Measurements from ENCODE around the gene UTP14C. TPM values are rescaled to one million over a fixed set of nuclear protein-coding genes. Genes with fewer than 3 reads are reported as not detected.

The UTP14C gene, protein sequence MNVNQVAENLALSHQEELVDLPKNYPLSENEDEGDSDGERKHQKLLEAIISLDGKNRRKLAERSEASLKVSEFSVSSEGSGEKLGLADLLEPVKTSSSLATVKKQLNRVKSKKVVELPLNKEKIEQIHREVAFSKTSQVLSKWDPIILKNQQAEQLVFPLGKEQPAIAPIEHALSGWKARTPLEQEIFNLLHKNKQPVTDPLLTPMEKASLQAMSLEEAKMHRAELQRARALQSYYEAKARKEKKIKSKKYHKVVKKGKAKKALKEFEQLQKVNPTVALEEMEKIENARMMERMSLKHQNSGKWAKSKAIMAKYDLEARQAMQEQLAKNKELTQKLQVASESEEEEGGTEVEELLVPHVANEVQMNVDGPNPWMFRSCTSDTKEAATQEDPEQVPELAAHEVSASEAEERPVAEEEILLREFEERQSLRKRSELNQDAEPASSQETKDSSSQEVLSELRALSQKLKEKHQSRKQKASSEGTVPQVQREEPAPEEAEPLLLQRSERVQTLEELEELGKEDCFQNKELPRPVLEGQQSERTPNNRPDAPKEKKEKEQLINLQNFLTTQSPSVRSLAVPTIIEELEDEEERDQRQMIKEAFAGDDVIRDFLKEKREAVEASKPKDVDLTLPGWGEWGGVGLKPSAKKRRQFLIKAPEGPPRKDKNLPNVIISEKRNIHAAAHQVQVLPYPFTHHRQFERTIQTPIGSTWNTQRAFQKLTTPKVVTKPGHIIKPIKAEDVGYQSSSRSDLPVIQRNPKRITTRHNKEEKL
- 6.1 TPM for polyA plus RNA-seq (2013)

DNA sequence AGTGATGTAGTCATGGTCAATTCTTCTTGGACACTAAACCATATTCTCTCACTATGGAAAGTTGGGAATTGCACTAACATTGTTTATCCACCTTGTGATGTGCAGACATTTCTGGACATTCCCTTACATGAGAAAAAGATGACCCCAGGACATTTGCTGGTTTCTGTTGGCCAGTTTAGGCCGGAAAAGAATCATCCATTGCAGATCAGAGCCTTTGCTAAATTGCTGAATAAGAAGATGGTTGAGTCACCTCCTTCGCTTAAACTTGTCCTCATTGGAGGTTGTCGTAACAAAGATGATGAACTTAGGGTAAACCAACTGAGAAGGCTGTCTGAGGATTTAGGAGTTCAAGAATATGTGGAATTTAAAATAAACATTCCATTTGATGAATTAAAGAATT lies at the start of gene UTP14C:
Gene UTP14C (plus strand): TSS at position 211 of the 400 bp plus-strand sequence. CDS start 4,114 bp downstream, outside the sequence.
- ChIA-PET CTCF (no interaction called here), POLR2A (interaction anchor here (0.7 kb wide), 1 partner anchor 11 kb away, joined by 3 read pairs; no protein-coding TSS in a partner anchor)
- Histone ChIP-seq H3K27me3 (replicated peaks in 2 of 5; ENCODE audit: control insufficient read depth in 4 of 5, insufficient read depth in 5 of 5, low read length in 4 of 5) (no peaks in the 10 kb centered on the region), H3K4me1 (ENCODE audit: control extremely low read depth in 1 of 4, control insufficient read depth in 4 of 4, insufficient read depth in 4 of 4, low read length in 3 of 4) (no peaks in the 10 kb centered on the region), H3K36me3 (ENCODE audit: control insufficient read depth in 4 of 4, insufficient read depth in 4 of 4, low read length in 3 of 4) (peaks cover 25 to 87% (median 60%) of the 10 kb centered on the region in 4 experiments), H3K9me3 (ENCODE audit: control extremely low read depth in 1 of 5, control insufficient read depth in 4 of 5, insufficient read depth in 2 of 5, low read depth in 1 of 5, low read length in 4 of 5) (peaks cover 0 to 24% (median 8%) of the 10 kb centered on the region in 5 experiments), H3K4me3 (ENCODE audit: control insufficient read depth in 1 of 7, extremely low read depth in 1 of 7, insufficient read depth in 4 of 7, low read depth in 2 of 7, low read length in 6 of 7) (no peak within 1 kb of the TSS), H3K27ac (ENCODE audit: insufficient read depth in 1 of 2, low read depth in 1 of 2, low read length in 2 of 2, poor library complexity in 1 of 2, severe bottlenecking in 2 of 2) (no peak within 1 kb of the TSS)
- no peak for DNase-seq
- WGBS (ENCODE audit: insufficient coverage): 97% methylated on average over 3 of the region's 3 CpGs

DNA sequence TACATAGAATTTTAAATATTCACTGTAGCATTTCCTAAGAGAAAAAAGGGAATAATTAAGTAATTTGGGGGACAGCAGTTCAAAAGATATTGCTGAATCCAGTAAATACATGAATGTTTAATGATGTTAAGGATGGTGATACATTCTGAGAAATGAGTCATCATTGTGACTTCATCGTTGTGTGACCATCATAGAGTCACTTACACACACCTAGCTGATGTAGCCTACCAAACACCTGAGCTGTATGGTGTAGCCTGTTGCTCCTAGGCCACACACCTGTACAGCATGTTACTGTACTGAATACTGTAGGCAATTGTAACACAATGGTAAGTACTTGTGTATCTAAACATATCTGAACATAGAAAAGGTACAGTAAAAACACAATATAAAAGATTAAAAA lies 48.1 kb upstream of the UTP14C start:
- ChIA-PET POLR2A (interaction anchor here (0.7 kb wide), 1 partner anchor 161 kb away, joined by 6 read pairs; no protein-coding TSS in a partner anchor), CTCF (interaction anchor here (1.8 to 3.1 kb wide), 2 partner anchors 15 kb away, joined by 4 to 8 read pairs; no protein-coding TSS in a partner anchor)
- H3K27ac ChIP-seq (ENCODE audit: insufficient read depth in 1 of 2, low read depth in 1 of 2, low read length in 2 of 2, poor library complexity in 1 of 2, severe bottlenecking in 2 of 2): no peak overlapping the region

GRCh38 chr13:51976890-51977289 lies 47.6 kb upstream of the UTP14C start:
- 100% methylated on average over 3 of the region's 5 CpGs for WGBS (ENCODE audit: insufficient coverage)
- H3K4me3 ChIP-seq (ENCODE audit: control insufficient read depth in 1 of 7, extremely low read depth in 1 of 7, insufficient read depth in 4 of 7, low read depth in 2 of 7, low read length in 6 of 7): no peak overlapping the region
- peaks cover 0 to 1% (median 0%) of the 10 kb centered on the region in 5 experiments for H3K9me3 ChIP-seq (ENCODE audit: control extremely low read depth in 1 of 5, control insufficient read depth in 4 of 5, insufficient read depth in 2 of 5, low read depth in 1 of 5, low read length in 4 of 5)
- no peak for DNase-seq
- ChIA-PET CTCF (interaction anchor here (3.1 kb wide), 1 partner anchor 16 kb away, joined by 8 read pairs; no protein-coding TSS in a partner anchor), POLR2A (interaction anchor here (0.7 kb wide), 1 partner anchor 161 kb away, joined by 6 read pairs; no protein-coding TSS in a partner anchor)
- H3K27ac ChIP-seq (ENCODE audit: insufficient read depth in 1 of 2, low read depth in 1 of 2, low read length in 2 of 2, poor library complexity in 1 of 2, severe bottlenecking in 2 of 2): no peak overlapping the region
- peaks cover 0 to 1% (median 0%) of the 10 kb centered on the region in 4 experiments for H3K4me1 ChIP-seq (ENCODE audit: control extremely low read depth in 1 of 4, control insufficient read depth in 4 of 4, insufficient read depth in 4 of 4, low read length in 3 of 4)
- no peaks in the 10 kb centered on the region for H3K27me3 ChIP-seq (replicated peaks in 2 of 5; ENCODE audit: control insufficient read depth in 4 of 5, insufficient read depth in 5 of 5, low read length in 4 of 5)
- peaks cover 0 to 11% (median 0%) of the 10 kb centered on the region in 4 experiments for H3K36me3 ChIP-seq (ENCODE audit: control insufficient read depth in 4 of 4, insufficient read depth in 4 of 4, low read length in 3 of 4)

More for the DNA sequence above, 48.1 kb upstream of the UTP14C start:
- peaks cover 0 to 11% (median 0%) of the 10 kb centered on the region in 4 experiments for H3K36me3 ChIP-seq (ENCODE audit: control insufficient read depth in 4 of 4, insufficient read depth in 4 of 4, low read length in 3 of 4)
- peaks cover 0 to 1% (median 0%) of the 10 kb centered on the region in 5 experiments for H3K9me3 ChIP-seq (ENCODE audit: control extremely low read depth in 1 of 5, control insufficient read depth in 4 of 5, insufficient read depth in 2 of 5, low read depth in 1 of 5, low read length in 4 of 5)
- no peak for DNase-seq
- 80% methylated on average over 1 of the region's 1 CpG for whole genome bisulfite sequencing (ENCODE audit: insufficient coverage)
- peaks cover 0 to 5% (median 0%) of the 10 kb centered on the region in 4 experiments for H3K4me1 ChIP-seq (ENCODE audit: control extremely low read depth in 1 of 4, control insufficient read depth in 4 of 4, insufficient read depth in 4 of 4, low read length in 3 of 4)
- no peaks in the 10 kb centered on the region for H3K27me3 ChIP-seq (replicated peaks in 2 of 5; ENCODE audit: control insufficient read depth in 4 of 5, insufficient read depth in 5 of 5, low read length in 4 of 5)
- no peak overlapping the region for H3K4me3 ChIP-seq (ENCODE audit: control insufficient read depth in 1 of 7, extremely low read depth in 1 of 7, insufficient read depth in 4 of 7, low read depth in 2 of 7, low read length in 6 of 7)

DNA sequence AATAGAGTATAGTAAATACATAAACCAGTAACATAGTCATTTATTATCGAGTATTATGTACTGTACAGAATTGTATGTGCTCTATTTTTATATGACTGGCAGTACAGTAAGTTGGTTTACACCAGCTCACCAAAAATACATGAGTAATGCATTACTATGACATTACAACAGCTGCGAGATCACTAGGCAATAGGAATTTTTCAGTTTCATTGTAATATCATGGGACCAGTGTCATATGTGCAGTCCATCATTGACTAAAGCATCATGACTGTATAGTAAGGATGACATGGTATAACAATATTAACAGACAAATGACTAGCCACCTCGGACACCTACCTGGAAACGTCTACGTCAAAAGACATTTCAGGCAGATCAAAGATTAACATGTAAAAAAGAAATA lies 46.9 kb upstream of the UTP14C start:
- no peaks in the 10 kb centered on the region for H3K27me3 ChIP-seq (replicated peaks in 2 of 5; ENCODE audit: control insufficient read depth in 4 of 5, insufficient read depth in 5 of 5, low read length in 4 of 5)
- H3K36me3 ChIP-seq (ENCODE audit: control insufficient read depth in 4 of 4, insufficient read depth in 4 of 4, low read length in 3 of 4): peaks cover 0 to 9% (median 0%) of the 10 kb centered on the region in 4 experiments
- H3K9me3 ChIP-seq (ENCODE audit: control extremely low read depth in 1 of 5, control insufficient read depth in 4 of 5, insufficient read depth in 2 of 5, low read depth in 1 of 5, low read length in 4 of 5): peaks cover 0 to 1% (median 0%) of the 10 kb centered on the region in 5 experiments
- no peak overlapping the region for H3K27ac ChIP-seq (ENCODE audit: insufficient read depth in 1 of 2, low read depth in 1 of 2, low read length in 2 of 2, poor library complexity in 1 of 2, severe bottlenecking in 2 of 2)
- DNase-seq: no peak
- POLR2A ChIA-PET: no interaction called here
- H3K4me3 ChIP-seq (ENCODE audit: control insufficient read depth in 1 of 7, extremely low read depth in 1 of 7, insufficient read depth in 4 of 7, low read depth in 2 of 7, low read length in 6 of 7): no peak overlapping the region
- no peaks in the 10 kb centered on the region for H3K4me1 ChIP-seq (ENCODE audit: control extremely low read depth in 1 of 4, control insufficient read depth in 4 of 4, insufficient read depth in 4 of 4, low read length in 3 of 4)
- WGBS (ENCODE audit: insufficient coverage): 100% methylated on average over 1 of the region's 5 CpGs
- CTCF ChIA-PET: interaction anchor here (1.3 to 3.1 kb wide), 2 partner anchors 16 to 22 kb away, joined by 3 to 8 read pairs; no protein-coding TSS in a partner anchor

- peaks cover 0 to 6% (median 0%) of the 10 kb centered on the region in 5 experiments for H3K9me3 ChIP-seq (ENCODE audit: control extremely low read depth in 1 of 5, control insufficient read depth in 4 of 5, insufficient read depth in 2 of 5, low read depth in 1 of 5, low read length in 4 of 5)
- H3K4me1 ChIP-seq (ENCODE audit: control extremely low read depth in 1 of 4, control insufficient read depth in 4 of 4, insufficient read depth in 4 of 4, low read length in 3 of 4): no peaks in the 10 kb centered on the region
- POLR2A ChIA-PET: no interaction called here
- WGBS (ENCODE audit: insufficient coverage): 76% methylated on average over 4 of the region's 5 CpGs
- H3K4me3 ChIP-seq (ENCODE audit: control insufficient read depth in 1 of 7, extremely low read depth in 1 of 7, insufficient read depth in 4 of 7, low read depth in 2 of 7, low read length in 6 of 7): no peak overlapping the region
- no peak for DNase-seq
- H3K27ac ChIP-seq (ENCODE audit: insufficient read depth in 1 of 2, low read depth in 1 of 2, low read length in 2 of 2, poor library complexity in 1 of 2, severe bottlenecking in 2 of 2): no peak overlapping the region
- CTCF ChIA-PET: interaction anchor here (0.8 to 1.3 kb wide), 2 partner anchors 20 to 148 kb away, joined by 3 read pairs; no protein-coding TSS in a partner anchor
- no peaks in the 10 kb centered on the region for H3K27me3 ChIP-seq (replicated peaks in 2 of 5; ENCODE audit: control insufficient read depth in 4 of 5, insufficient read depth in 5 of 5, low read length in 4 of 5)
- H3K36me3 ChIP-seq (ENCODE audit: control insufficient read depth in 4 of 4, insufficient read depth in 4 of 4, low read length in 3 of 4): peaks cover 0 to 7% (median 0%) of the 10 kb centered on the region in 4 experiments
Measured at GRCh38 chr13:51978796-51979556, 45.5 kb upstream of the UTP14C start.

- WGBS (ENCODE audit: insufficient coverage): no CpG with 5 or more reads among the region's 4 CpGs
Measured at GRCh38 chr13:51980908-51981307, 43.6 kb upstream of the UTP14C start.

More at GRCh38 chr13:51980908-51981307, 43.6 kb upstream of the UTP14C start:
- Histone ChIP-seq H3K9me3 (ENCODE audit: control extremely low read depth in 1 of 5, control insufficient read depth in 4 of 5, insufficient read depth in 2 of 5, low read depth in 1 of 5, low read length in 4 of 5) (peaks cover 0 to 9% (median 0%) of the 10 kb centered on the region in 5 experiments), H3K27me3 (replicated peaks in 2 of 5; ENCODE audit: control insufficient read depth in 4 of 5, insufficient read depth in 5 of 5, low read length in 4 of 5) (no peaks in the 10 kb centered on the region), H3K36me3 (ENCODE audit: control insufficient read depth in 4 of 4, insufficient read depth in 4 of 4, low read length in 3 of 4) (no peaks in the 10 kb centered on the region), H3K4me3 (ENCODE audit: control insufficient read depth in 1 of 7, extremely low read depth in 1 of 7, insufficient read depth in 4 of 7, low read depth in 2 of 7, low read length in 6 of 7) (no peak overlapping the region), H3K27ac (ENCODE audit: insufficient read depth in 1 of 2, low read depth in 1 of 2, low read length in 2 of 2, poor library complexity in 1 of 2, severe bottlenecking in 2 of 2) (no peak overlapping the region), H3K4me1 (ENCODE audit: control extremely low read depth in 1 of 4, control insufficient read depth in 4 of 4, insufficient read depth in 4 of 4, low read length in 3 of 4) (no peaks in the 10 kb centered on the region)
- DNase-seq: no peak
- POLR2A ChIA-PET: no interaction called here
- CTCF ChIA-PET: no interaction called here

Data from common myeloid progenitor, CD34-positive (primary cell).